GDM1 (cell line): ENCODE measurements around the gene RPS23.
"Not testable (repeated sequence)": the region's sequence is repeated elsewhere in the genome, so short reads cannot be mapped to it uniquely, and the experiment has no call there.

Experiments used
- DNase-seq: peaks from one replicate; lab custom pipeline; 2025; lab: John Stamatoyannopoulos, UW

Gene RPS23

DNA sequence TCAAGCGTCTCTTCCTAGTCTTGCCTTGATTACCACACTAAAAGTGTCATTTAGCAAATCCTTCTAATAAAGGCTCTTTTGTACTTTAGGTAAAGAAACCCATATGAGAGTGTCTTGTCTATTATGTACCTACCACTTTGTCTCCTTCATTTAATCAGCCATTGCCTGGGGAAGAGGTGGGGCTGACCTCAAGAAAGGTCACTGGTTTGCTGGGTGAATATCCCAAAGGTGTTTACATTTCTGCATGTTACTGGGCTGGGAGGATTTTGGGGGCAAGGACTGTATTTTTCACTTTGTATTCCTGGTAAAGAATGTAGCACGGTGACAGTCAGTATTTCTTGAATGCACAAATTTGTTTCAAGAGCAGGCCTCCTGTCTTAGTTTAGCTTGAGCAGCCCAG is 11.9 kb upstream of the RPS23 start:
- no peak for DNase-seq

DNA sequence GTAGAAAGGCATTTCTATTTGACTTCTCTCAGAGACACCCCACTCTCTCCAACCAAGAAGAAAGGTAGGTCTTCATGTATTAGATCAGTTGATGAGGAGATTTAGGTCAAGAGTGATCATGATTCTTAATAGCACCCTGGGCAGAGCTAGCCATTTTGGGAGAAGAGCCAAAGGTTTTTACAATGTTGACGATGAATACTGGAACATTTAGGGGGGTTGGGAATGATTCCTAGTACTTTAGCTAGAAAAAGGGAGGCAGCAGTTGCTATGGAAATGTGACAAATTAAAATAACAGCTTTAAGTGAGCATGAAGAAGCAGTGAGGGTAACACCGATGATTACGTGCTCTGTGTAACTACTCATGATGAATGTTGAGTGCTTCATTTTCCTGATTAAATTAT is 9.5 kb upstream of the RPS23 start:
- DNase-seq: no peak

DNA sequence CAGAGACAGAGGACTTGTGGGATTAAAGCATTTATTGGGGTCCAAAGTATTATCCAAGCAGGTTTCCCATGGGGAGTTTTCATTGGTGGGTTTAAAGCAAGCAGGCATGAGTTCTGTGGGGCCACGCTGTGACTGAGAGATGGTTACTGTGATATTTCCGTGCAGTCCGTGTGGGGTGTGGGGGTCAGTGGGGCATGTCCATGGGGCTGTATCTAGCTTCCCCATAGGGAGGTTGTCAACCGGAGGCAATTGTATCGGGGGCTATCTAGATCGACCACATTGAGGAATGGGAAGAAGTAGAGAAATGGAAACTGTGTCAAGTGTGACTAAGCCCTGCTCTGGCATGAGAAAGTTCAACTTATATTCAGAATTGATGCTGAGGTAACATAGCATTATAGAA is 7.1 kb upstream of the RPS23 start:
- DNase-seq: no peak

DNA sequence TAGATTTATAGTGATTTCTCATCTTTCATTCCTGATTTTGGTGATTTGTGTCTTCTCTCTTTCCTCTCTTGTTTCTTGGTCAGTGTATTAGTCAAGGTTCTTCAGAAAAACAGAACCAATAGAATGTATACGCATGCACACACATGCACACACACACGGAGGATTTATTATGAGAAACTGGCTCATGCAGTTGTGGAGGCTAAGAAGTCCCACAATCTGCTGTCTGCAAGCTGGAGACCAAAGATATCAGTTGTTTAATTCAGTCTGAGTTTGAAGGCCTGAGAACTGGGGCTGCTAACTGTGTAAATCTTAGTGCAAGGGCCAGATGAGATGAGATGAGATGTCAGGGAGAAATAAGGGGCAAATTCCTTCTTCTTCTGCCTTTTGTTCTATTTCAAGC is 5.7 kb upstream of the RPS23 start:
- no peak for DNase-seq

DNA sequence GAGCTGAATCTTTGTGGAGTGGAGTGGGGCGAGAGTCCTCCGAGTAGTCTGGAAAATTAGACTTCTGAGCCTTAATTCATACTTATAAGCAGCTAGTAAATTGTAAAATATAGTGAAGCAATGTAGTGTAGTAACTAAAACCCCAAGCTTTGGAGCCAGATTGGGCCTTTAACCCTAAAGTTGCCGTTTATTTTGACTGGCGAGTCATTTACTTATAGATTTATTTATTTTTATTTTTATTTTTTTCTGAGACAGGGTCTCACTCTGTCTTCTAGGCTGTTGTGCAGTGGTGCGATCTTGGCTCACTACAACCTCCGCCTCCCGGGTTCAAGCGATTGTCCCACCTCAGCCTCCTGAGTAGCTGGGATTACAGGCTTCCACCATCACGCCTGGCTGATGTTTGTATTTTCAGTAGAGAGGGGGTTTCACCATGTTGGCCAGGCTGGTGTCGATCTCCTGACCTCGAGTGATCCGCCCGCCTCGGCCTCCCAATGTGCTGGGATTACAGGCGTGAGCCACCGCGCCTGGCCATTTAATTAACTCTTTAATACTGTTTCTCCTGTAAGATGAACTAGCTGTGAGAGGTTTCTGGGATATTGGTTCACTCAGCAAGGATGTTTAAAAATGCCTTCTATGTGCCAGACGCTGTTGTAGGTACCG is 687 bp upstream of the RPS23 start:
- DNase-seq: no peak

DNA sequence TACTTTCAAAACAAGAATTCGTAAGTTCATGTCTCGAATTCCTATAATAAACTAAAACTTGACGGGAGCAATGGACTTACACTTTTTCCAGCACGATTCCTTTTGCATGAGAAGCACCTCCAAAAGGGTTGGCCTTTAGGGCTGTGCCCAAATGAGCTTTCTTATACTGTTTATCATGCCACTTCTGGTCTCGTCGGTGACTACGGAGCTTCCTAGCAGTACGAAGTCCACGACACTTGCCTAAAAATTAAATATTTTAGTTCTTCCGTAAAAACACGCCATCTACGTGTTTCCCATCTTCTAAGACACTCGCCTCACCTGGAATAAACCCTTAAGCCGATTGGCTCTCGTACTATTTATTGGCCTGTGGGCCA is 554 bp downstream of the RPS23 start:
- DNase-seq: no peak

DNA sequence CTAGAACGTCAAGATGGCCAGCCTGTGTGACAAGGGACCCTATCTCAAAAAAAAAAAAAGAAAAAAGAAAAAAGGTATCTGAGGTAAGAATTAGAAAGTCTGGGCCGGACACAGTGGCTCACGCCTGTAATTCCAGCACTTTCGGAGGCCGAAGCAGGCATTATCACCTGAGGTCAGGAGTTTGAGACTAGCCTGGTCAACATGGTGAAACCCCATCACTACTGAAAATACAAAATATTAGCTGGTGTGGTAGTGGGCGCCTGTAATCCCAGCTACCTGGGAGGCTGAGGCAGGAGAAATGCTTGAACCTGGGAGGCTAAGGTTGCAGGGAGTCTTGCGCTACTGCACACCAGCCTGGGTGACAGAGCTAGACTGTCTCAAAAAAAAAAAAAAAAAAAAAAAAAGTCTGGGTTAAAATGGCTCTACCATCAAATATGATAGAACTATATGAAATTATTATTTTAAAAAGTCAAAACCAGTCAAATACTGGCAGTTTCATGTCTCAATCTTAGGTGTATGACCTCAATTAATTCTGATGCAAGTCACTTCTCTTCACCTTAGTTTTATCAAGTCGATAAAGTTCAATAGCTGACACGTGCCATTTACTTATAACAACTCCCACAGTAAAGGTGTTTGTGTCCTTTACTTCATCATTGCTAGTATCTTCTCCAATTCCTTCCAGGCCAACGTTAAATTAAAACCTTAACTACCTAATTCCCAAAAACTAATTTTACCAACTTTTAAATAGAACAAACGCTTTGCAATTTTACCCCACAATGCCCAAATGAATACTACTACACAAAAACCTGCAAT is 1.1 kb downstream of the RPS23 start:
- DNase-seq: no peak

DNA sequence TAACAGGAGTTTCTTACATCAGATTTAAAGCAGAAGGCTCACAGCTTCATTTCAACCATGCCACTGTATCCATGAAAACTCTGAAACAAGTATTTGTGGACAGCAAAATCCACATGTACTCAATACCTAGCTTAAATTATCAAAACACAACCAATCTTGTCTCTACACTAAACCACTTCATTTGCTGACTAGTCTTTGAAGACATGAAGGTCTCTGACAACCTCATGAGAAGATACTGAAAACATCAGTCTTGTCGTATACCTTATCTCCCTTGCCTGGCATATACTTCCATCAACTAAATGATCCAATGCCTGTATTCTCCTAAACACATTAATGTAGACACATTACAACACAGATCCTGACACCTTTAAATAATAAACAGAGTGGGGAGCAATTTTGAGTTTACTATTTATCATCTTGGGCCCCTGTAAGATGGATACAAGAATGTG is 2.9 kb downstream of the RPS23 start:
- no peak for DNase-seq

DNA sequence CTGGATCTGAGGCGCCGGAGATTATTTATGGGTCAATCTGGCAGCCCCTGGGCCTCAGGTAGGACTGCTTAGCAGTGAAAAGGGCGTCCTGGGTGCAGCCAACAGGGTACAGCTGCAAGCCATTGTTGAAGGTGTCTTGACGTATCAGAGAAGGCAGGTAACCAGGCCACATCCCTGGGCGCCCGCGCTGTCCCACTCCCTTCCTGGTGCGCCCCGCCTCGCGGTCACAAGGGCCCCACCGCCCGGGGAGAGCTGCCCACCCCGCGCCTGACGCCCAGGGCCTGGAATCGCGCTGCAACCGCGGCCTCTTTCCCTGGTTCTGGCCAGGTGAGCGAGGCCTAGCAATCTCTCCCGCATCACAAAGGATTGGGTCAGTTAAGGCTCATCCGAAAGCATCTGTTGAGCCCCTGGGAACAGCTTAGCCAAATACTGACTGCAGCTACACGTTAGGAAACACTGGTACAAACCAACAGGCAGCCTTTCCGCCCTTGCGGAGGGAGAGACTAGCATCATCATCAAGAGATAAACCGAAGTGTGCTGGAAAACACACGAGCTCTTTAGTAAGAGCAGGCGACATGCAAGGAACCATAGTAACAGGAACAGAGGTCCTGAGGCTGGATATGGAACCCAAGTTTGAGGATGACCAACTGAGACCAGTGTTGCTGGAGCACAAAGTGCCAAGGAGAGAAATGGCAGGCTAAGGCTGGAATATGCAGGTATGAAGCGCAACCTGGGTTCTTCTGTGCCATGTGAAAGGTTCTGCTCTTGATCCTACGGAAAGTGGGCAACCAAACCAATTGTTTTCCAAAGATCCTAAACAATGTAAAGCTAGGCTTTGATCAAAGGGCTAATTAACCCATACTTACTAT is 3.6 kb downstream of the RPS23 start:
- no peak for DNase-seq

DNA sequence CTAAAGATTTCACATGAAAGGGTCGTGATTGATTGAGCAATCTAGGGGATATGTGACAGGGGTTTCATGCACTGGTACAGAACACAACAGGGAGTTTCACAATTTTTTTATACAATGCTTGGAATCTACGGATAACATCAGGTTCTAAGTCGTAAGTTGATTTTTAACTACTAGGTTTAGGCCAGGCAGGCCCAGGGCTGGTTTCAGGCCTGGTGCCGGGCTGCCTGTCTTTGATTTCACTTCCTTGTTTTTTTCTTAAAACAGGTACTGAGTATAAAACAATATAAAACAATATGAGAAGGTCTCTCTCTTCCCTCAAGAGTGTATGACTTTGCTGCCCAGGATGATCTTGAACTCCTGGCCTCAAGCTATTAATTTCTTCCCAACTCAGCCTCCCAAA is 4.7 kb downstream of the RPS23 start:
- not testable (repeated sequence) for DNase-seq

DNA sequence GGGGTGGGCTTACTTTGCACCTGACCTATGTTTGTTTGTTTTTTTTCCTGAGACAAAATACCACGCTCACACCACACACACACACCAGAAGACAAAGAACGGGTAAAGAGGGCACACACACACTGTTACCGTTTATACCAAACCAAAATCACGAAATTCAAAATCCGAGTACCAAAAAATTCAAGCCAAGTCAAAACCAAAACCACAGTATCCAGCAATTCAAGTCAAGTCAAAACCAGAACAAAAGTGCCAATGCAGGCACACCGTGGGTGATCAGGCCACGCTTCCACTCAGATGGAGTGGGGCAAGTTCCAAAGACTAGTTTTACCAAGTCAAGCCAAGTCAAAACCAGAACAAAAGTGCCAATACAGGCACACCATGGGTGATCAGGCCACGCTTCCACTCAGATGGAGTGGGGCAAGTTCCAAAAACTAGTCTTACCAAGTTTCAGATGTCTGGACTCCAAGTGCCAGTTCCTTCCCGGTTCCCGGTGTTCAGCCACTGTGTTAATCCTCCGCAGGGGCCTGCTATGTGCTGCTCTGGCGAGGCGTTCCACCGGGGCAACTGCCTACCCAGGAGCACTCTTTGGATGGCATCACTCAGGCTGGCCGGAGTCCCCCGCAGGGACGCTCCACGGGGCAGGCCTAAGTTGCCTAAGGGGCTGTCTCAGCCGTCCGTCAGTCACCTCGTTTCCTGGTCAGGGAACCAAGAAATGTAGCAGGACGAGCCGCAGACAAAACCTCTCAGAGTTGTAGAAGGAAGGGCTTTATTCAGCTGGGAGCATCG is 5.4 kb downstream of the RPS23 start:
- not testable (repeated sequence) for DNase-seq

DNA sequence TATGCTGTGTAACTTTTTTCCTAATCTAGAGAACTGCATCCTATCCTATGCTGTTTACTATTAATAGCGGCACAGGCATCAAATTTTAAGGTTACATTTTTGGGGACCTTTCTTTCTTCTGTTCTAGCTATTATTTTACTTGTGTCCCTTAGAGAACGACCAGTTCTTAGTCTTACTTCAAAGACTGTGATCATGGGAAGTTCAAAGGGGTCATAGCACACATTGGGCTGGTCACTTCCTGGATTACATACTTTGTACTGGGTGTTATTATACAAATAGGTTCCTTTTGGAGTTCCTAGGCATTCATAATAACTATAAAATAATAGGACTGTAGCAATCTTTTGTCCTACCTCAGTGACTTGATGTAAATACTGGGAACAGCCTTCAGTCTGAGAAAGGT is 8.8 kb downstream of the RPS23 start:
- not testable (repeated sequence) for DNase-seq

DNA sequence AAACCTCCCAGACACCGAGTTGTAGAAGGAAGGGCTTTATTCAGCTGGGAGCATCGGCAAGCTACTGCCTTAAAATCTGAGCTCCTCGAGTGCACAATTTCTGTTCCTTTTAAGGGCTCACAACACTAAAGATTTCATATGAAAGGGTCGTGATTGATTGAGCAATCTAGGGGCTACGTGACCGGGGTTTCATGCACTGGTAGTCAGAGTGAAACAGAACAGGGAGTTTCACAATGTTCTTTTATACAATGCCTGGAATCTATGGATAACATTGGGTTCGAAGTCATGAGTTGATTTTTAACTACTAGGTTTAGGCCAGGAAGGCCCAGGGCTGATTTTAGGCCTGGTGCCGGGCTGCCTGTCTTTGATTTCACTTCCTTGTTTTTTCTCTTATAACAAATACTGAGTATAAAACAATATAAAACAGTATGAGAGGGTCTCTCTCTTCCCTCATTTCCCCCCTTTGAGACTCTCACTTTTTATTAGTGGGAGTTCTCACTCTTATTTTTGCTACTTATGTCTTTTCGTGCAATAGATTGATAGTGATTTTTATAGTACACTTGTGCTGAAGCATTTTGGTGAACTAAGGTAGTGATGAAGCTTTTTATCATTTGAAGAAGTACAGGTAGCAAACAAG is 10.7 kb downstream of the RPS23 start:
- DNase-seq: not testable (repeated sequence)

DNA sequence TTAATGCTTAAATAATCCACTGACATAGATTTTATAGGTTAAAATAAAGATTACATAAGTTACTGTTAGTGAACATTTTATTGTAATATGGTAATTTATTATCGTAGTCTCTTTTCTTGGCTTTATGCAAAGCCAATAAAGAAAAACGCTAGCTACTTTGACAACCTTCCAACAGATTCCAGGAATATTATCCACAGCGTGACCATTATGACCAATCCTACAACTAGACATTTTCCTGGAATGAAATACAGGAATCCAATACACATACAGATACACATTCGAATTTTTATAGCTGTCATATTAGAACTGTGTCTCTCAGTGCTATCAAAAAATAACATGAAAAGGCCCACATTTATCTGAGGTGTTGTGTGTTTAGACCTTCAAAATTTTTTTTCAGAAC is 13.1 kb downstream of the RPS23 start:
- DNase-seq: no peak

DNA sequence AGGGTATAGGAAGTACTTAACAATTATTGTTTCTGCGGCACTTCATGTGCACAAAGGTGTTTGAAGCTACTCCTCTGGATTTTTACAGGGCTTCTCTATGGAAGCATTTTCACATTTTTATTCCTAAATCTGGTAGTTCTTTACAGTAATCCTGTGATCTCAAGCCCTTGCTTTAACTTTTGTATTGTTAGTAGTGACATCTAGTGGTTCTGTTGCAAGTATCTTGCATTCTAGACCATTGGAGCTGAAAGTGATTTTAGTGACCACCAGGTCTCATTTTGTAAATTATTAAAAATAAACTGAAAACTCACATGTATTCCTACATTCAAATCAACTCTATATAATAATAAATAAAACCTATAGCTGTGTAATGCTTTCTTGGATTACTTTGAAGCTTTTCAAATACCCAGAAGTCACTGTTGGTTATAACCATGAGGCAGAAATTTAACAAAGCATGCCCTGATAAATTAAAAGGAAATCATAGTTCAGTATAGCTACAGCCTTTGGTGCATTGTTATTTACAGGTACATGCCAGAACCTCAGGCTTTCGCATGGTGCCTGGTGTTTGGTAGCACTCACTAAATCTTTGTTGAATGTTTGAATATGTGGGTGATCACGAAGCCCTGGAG is 18.9 kb downstream of the RPS23 start:
- no peak for DNase-seq

DNA sequence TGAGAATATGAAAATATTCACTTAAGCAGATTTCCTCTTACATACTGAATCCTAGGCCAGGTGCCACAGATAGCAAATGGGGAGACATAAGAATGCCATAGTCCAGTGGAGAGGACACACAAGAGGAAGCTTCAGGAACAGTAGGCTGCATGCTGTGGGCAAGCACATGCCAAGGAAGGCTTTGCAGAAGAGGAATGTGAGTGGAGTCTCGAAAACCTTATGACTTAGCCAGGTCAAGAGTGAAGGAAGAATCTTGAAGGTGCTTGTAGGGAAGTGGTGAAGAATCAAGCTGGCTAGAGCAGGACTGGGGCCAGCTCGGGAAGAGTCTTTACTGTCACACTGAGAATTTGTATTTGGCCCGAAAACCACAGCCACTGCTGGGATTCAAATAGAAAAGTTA is 20.4 kb downstream of the RPS23 start:
- DNase-seq: no peak

DNA sequence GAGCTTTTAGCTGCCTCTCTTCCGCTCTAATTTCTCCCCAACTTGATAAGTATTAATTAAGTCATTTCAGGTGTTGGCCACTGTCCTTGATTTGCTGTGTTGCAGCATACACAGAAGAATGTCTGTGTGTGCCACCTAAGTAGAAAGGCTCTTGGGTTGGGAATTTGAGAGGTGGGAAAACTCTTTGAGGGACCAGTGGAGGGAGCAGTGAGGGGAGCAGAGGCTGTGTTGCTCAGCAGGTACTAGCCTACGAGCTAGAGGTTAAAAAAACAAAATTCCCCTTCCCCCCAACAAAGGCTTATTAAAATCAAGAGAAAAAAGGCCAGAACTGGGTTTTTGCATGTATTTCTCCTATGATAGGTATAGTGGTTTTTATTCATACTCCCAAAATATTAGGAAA is 20.9 kb downstream of the RPS23 start:
- no peak for DNase-seq

DNA sequence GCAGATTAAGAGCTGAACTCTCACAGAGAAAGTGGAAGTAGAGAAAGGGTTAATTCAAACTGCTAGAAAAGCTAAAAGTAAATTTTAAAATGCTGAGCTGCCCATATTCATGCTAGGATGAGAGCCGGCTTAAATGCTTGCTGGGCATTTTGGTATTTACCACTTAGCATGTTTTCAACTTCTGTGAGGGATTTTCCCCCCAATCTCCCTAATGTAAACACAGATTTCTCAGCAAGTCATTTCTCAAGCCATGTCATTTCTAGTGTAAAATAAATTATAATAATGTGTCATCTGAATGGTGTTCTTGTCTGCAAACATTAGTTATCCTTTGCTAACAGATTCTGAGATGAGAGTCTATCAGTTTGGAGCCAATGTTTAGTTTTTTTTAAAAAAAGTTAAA is 22.3 kb downstream of the RPS23 start:
- DNase-seq: no peak

DNA sequence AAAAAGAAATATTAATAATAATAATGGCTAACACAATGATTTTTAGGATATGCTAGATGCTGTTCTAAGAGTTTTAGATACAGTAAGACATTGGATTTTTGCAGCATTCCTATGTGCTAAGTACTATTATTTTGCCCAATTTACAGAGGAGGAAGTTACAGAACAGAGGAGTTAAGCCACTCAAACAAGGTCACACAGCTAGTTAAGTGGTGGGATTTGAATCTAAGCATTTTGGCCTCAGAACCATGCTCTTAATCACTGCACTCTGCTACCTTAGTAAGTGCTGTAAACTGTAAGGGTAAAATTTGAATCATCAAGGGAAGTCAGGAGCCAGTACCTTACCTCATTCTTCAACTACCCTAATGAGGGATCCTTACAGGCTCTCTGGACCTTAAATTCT is 25.4 kb downstream of the RPS23 start:
- DNase-seq: no peak

DNA sequence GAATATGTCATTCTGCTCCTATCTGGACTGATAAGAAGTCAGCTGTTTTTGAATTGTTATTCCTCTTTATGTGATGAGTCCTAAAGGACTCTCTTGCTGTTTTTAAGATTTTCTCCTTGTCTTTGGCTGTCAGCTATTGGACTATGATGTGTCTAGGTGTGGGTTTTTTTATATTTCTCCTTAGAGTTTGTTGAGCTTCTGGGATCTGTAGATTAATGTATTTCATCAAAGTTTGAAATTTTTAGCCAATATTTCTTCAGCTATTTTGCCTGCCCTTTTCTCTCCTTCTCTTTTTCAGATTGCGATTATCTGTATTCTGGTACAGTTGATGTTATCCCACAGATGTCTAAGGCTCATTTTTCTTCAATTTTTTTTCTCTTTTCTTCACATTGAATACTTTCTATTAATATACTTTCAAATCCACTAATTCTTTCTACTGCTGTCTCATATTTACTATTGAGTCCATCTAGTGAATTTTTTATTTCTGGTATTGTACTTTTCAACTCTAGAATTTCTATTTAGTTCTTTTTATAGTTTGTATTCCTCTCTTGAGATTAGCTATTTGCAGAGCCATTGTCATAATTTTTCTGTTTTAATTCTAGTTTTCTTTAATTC is 31.1 kb downstream of the RPS23 start:
- no peak for DNase-seq
